Measurements from ENCODE around the gene EVPL.
"Not testable (repeated sequence)": the region's sequence is repeated elsewhere in the genome, so short reads cannot be mapped to it uniquely, and the experiment has no call there.

EVPL gene

GRCh38 chr17:75975757-75976174, 51.3 kb downstream of the EVPL start:
- no peak overlapping the region for H3K27ac ChIP-seq (ENCODE audit: low read depth, low read length)
- H3K36me3 ChIP-seq (ENCODE audit: control insufficient read depth, insufficient read depth, low read length), result peaks cover 36% of the 10 kb centered on the region
- H3K4me1 ChIP-seq (ENCODE audit: control insufficient read depth, insufficient read depth, low read length), result peaks cover 12% of the 10 kb centered on the region
- no peak overlapping the region for H3K4me3 ChIP-seq (ENCODE audit: low read depth, low read length)
- no peak overlapping the region for H3K9ac ChIP-seq (ENCODE audit: low read length)
- no peaks in the 10 kb centered on the region for H3K9me3 ChIP-seq (ENCODE audit: control insufficient read depth, insufficient read depth, low read depth, low read length)
- H3K27me3 ChIP-seq (ENCODE audit: control insufficient read depth, insufficient read depth, low read length), result no peaks in the 10 kb centered on the region

- peaks cover 42% of the 10 kb centered on the region for H3K36me3 ChIP-seq (ENCODE audit: control insufficient read depth, insufficient read depth, low read length)
- not testable (repeated sequence) for H3K27ac ChIP-seq (ENCODE audit: low read depth, low read length); H3K4me1 ChIP-seq (ENCODE audit: control insufficient read depth, insufficient read depth, low read length); H3K9ac ChIP-seq (ENCODE audit: low read length); H3K27me3 ChIP-seq (ENCODE audit: control insufficient read depth, insufficient read depth, low read length); H3K4me3 ChIP-seq (ENCODE audit: low read depth, low read length); H3K9me3 ChIP-seq (ENCODE audit: control insufficient read depth, insufficient read depth, low read depth, low read length)
Observed at GRCh38 chr17:75975187-75975586, 51.9 kb downstream of the EVPL start.

GRCh38 chr17:75970626-75971025, 56.5 kb downstream of the EVPL start:
- H3K9me3 ChIP-seq (ENCODE audit: control insufficient read depth, insufficient read depth, low read depth, low read length), result no peaks in the 10 kb centered on the region
- no peaks in the 10 kb centered on the region for H3K4me1 ChIP-seq (ENCODE audit: control insufficient read depth, insufficient read depth, low read length)
- H3K27ac ChIP-seq (ENCODE audit: low read depth, low read length), result no peak overlapping the region
- no peaks in the 10 kb centered on the region for H3K27me3 ChIP-seq (ENCODE audit: control insufficient read depth, insufficient read depth, low read length)
- H3K36me3 ChIP-seq (ENCODE audit: control insufficient read depth, insufficient read depth, low read length), result peaks cover 34% of the 10 kb centered on the region
- H3K9ac ChIP-seq (ENCODE audit: low read length), result no peak overlapping the region
- no peak overlapping the region for H3K4me3 ChIP-seq (ENCODE audit: low read depth, low read length)

- H3K27me3 ChIP-seq (ENCODE audit: control insufficient read depth, insufficient read depth, low read length), result no peaks in the 10 kb centered on the region
- no peaks in the 10 kb centered on the region for H3K4me1 ChIP-seq (ENCODE audit: control insufficient read depth, insufficient read depth, low read length)
- no peak overlapping the region for H3K4me3 ChIP-seq (ENCODE audit: low read depth, low read length)
- no peak overlapping the region for H3K27ac ChIP-seq (ENCODE audit: low read depth, low read length)
- no peaks in the 10 kb centered on the region for H3K9me3 ChIP-seq (ENCODE audit: control insufficient read depth, insufficient read depth, low read depth, low read length)
- H3K9ac ChIP-seq (ENCODE audit: low read length), result no peak overlapping the region
- H3K36me3 ChIP-seq (ENCODE audit: control insufficient read depth, insufficient read depth, low read length), result peaks cover 31% of the 10 kb centered on the region
Observed at GRCh38 chr17:75970011-75970523, 57.0 kb downstream of the EVPL start.

- H3K9me3 ChIP-seq (ENCODE audit: control insufficient read depth, insufficient read depth, low read depth, low read length); H3K27me3 ChIP-seq (ENCODE audit: control insufficient read depth, insufficient read depth, low read length); H3K4me1 ChIP-seq (ENCODE audit: control insufficient read depth, insufficient read depth, low read length); H3K27ac ChIP-seq (ENCODE audit: low read depth, low read length); H3K9ac ChIP-seq (ENCODE audit: low read length); H3K4me3 ChIP-seq (ENCODE audit: low read depth, low read length): not testable (repeated sequence)
- peaks cover 28% of the 10 kb centered on the region for H3K36me3 ChIP-seq (ENCODE audit: control insufficient read depth, insufficient read depth, low read length)
Observed at GRCh38 chr17:75969044-75969443, 58.1 kb downstream of the EVPL start.

- H3K4me1 ChIP-seq (ENCODE audit: control insufficient read depth, insufficient read depth, low read length), result peaks cover under 1% of the 10 kb centered on the region; the same call in 1 of the 2 replicates
- H3K27me3 ChIP-seq (ENCODE audit: control insufficient read depth, insufficient read depth, low read length), result no peaks in the 10 kb centered on the region
- peaks cover 5% of the 10 kb centered on the region; the same call in 1 of the 2 replicates for H3K36me3 ChIP-seq (ENCODE audit: control insufficient read depth, insufficient read depth, low read length)
- no peak overlapping the region for H3K9ac ChIP-seq (ENCODE audit: low read length)
- no peak overlapping the region for H3K27ac ChIP-seq (ENCODE audit: low read depth, low read length)
- no peak overlapping the region for H3K4me3 ChIP-seq (ENCODE audit: low read depth, low read length)
- no peaks in the 10 kb centered on the region for H3K9me3 ChIP-seq (ENCODE audit: control insufficient read depth, insufficient read depth, low read depth, low read length)
Observed at GRCh38 chr17:75965468-75965867, 61.6 kb downstream of the EVPL start.

GRCh38 chr17:75959839-75960511, 67.1 kb downstream of the EVPL start:
- peaks cover 19% of the 10 kb centered on the region for H3K36me3 ChIP-seq (ENCODE audit: control insufficient read depth, insufficient read depth, low read length)
- H3K9ac ChIP-seq (ENCODE audit: low read length), result no peak overlapping the region
- H3K9me3 ChIP-seq (ENCODE audit: control insufficient read depth, insufficient read depth, low read depth, low read length), result no peaks in the 10 kb centered on the region
- H3K27me3 ChIP-seq (ENCODE audit: control insufficient read depth, insufficient read depth, low read length), result no peaks in the 10 kb centered on the region
- H3K4me3 ChIP-seq (ENCODE audit: low read depth, low read length), result no peak overlapping the region
- peaks cover 18% of the 10 kb centered on the region for H3K4me1 ChIP-seq (ENCODE audit: control insufficient read depth, insufficient read depth, low read length)
- no peak overlapping the region for H3K27ac ChIP-seq (ENCODE audit: low read depth, low read length)

- Histone ChIP-seq H3K4me3 (ENCODE audit: low read depth, low read length) (no peak overlapping the region), H3K36me3 (ENCODE audit: control insufficient read depth, insufficient read depth, low read length) (peaks cover 24% of the 10 kb centered on the region), H3K27me3 (ENCODE audit: control insufficient read depth, insufficient read depth, low read length) (no peaks in the 10 kb centered on the region), H3K27ac (ENCODE audit: low read depth, low read length) (no peak overlapping the region), H3K4me1 (ENCODE audit: control insufficient read depth, insufficient read depth, low read length) (peaks cover 18% of the 10 kb centered on the region), H3K9ac (ENCODE audit: low read length) (no peak overlapping the region), H3K9me3 (ENCODE audit: control insufficient read depth, insufficient read depth, low read depth, low read length) (no peaks in the 10 kb centered on the region)
Observed at GRCh38 chr17:75959051-75959838, 67.9 kb downstream of the EVPL start.

All from HUES6 (cell line).